Fibroblast of lung (primary cell): ENCODE data around the gene SPTLC1.
"Not testable (repeated sequence)": the region's sequence is repeated elsewhere in the genome, so short reads cannot be mapped to it uniquely, and the experiment has no call there.

Source experiments
- CTCF ChIP-seq, 2 donors: IDR thresholded peaks in 1 of 2; conservative IDR thresholded peaks in 1 of 2; 1 replicate in 1 of 2; 2 replicates in 1 of 2; pipeline ENCODE4 v1.5.1; 2011 to 2012; ENCODE audit warnings: low read length in 2 of 2, control low read depth in 1 of 2, inconsistent platforms in 1 of 2, low read depth in 1 of 2, mild to moderate bottlenecking in 1 of 2
- EZH2 ChIP-seq: IDR thresholded peaks from 2 replicates; pipeline ENCODE4 v1.5.1; 2012; ENCODE audit warnings: low read length, control low read depth, mild to moderate bottlenecking; ENCODE audit errors: missing control alignments

GRCh38 chr9:92145784-92146183, 30.6 kb upstream of the SPTLC1 start:
- not testable (repeated sequence) for TF ChIP-seq CTCF (conservative IDR thresholded peaks at IDR 0.05 in 1 of 2, IDR thresholded peaks at IDR 0.05 in 1 of 2; ENCODE audit: low read depth in 1 of 2, low read length in 2 of 2); EZH2
